Transverse colon (tissue), 4 donors: ENCODE results near the gene BMX. TPM values are rescaled to one million over a fixed set of nuclear protein-coding genes. Genes with fewer than 3 reads are reported as not detected.

Experiments
- DNase-seq: peaks from one replicate; pipeline ENCODE4 v3.0.0-alpha.2; 2019
- H3K27ac ChIP-seq, 4 donors: fragments of 200-600 bp; sonication (generic); 2 replicates each; pipeline ENCODE4 v1.5.1; 2016 to 2018; ENCODE audit warnings: inconsistent platforms in 4 of 4
- H3K27me3 ChIP-seq: fragments of 200-600 bp; sonication (generic); 2 replicates; pipeline ENCODE4 v1.5.1; 2017; ENCODE audit warnings: inconsistent platforms
- H3K36me3 ChIP-seq, 4 donors: fragments of 200-600 bp; sonication (generic); 2 replicates each; pipeline ENCODE4 v1.5.1; 2017 to 2019; ENCODE audit warnings: inconsistent platforms in 4 of 4
- H3K4me1 ChIP-seq, 4 donors: fragments of 200-600 bp; sonication (generic); 2 replicates each; pipeline ENCODE4 v1.5.1; 2017 to 2020; ENCODE audit warnings: inconsistent platforms in 4 of 4
- H3K4me3 ChIP-seq, 4 donors: fragments of 200-600 bp; sonication (generic); 1 replicate in 1 of 4; 2 replicates in 3 of 4; pipeline versions ENCODE4 v1.5.1 to v1.6.1; 2017 to 2019; ENCODE audit warnings: inconsistent platforms in 4 of 4
- H3K9me3 ChIP-seq, 2 donors: fragments of 200-600 bp; sonication (generic); 2 replicates each; pipeline ENCODE4 v1.5.1; 2017 to 2019; ENCODE audit warnings: inconsistent platforms in 2 of 2
- CTCF ChIP-seq, 5 experiments: fragments of 200-600 bp in 3 of 5; fragments of 450-650 bp in 2 of 5; sonication (generic) in 3 of 5; IDR thresholded peaks; 1 replicate in 2 of 5; 2 replicates in 3 of 5; pipeline ENCODE4 v1.5.1; 2016 to 2017; ENCODE audit warnings: antibody characterized with exemption in 5 of 5, inconsistent platforms in 3 of 5, mild to moderate bottlenecking in 2 of 5, moderate library complexity in 1 of 5
- EP300 ChIP-seq: sonication (generic); formaldehyde crosslinking; IDR thresholded peaks from one replicate; pipeline ENCODE4 v1.6.1; 2017; ENCODE audit warnings: antibody characterized with exemption, low read depth
- POLR2A ChIP-seq: fragments of 450-650 bp; IDR thresholded peaks from one replicate; pipeline ENCODE4 v1.6.1; 2016; ENCODE audit warnings: antibody characterized with exemption, mild to moderate bottlenecking, moderate library complexity
- POLR2AphosphoS5 ChIP-seq, 3 donors: sonication (generic); formaldehyde crosslinking; IDR thresholded peaks; one replicate each; pipeline ENCODE4 v1.6.1; 2016; ENCODE audit warnings: antibody characterized with exemption in 3 of 3
- WGBS, 2 donors: methylation state at CpG; one replicate each; pipeline ENCODE4 v1.1.5; 2018; ENCODE audit warnings: low coverage in 1 of 2; 5-methylcytosine and 5-hydroxymethylcytosine counted together
- in situ Hi-C, 4 donors: fragments of 200-750 bp; cut with MboI; loops; one replicate each; pipeline versions ENCODE4 v1.15.0 to v1.15.1; 2017; ENCODE audit warnings: low sequenced_read_pairs in 3 of 4, low pct_ligation_motif_present in 1 of 4, low pct_unique_long_range_greater_than_20kb in 1 of 4
- intact Hi-C: fragments of 100-400 bp; cut with DNase I; formaldehyde crosslinking; loops from one replicate; pipeline ENCODE4 v1.15.1; 2023; ENCODE audit warnings: low total_unique reads
- total RNA-seq, 4 donors: library from RNA; depleted of rRNA; stranded (reverse); fragments of >200 nt; gene quantifications; one replicate each; pipeline ENCODE4 v1.1.0, GENCODE V29; 2016

BMX gene
- total RNA-seq, 4 donors from 2014 or later, result 1.1 to 5.9 (median 3.4) TPM

- no peak for TF ChIP-seq POLR2AphosphoS5 (IDR thresholded peaks at IDR 0.05)
- Histone ChIP-seq H3K27me3 (no peaks in the 10 kb centered on the region), H3K9me3 (no peaks in the 10 kb centered on the region), H3K27ac (no peak overlapping the region), H3K36me3 (no peaks in the 10 kb centered on the region), H3K4me3 (no peak overlapping the region), H3K4me1 (no peaks in the 10 kb centered on the region)
- no peak for DNase-seq
- in situ Hi-C loops (loop anchor here in 1 of 4 donors (25.0 kb wide), 1 partner anchor 88 kb away; the partner anchor contains the start of gene CLTRN), intact Hi-C loops (no loop called here)
- WGBS, 2 donors, result 41% methylated on average over 2 of the region's 2 CpGs; no CpG with 5 or more reads in 1 of the 2 donors
These were observed 73.4 kb downstream of the BMX start for GRCh38 chrX:15574017-15574416.

GRCh38 chrX:15576019-15576418 is 75.4 kb downstream of the BMX start:
- no peak overlapping the region for H3K4me3 ChIP-seq
- WGBS, 2 donors, result 7 to 40% methylated on average over 1 of the region's 1 CpG
- H3K27ac ChIP-seq, result no peak overlapping the region
- in situ Hi-C loops (no loop called here), intact Hi-C loops (no loop called here)
- H3K4me1 ChIP-seq, result peaks cover 0 to 3% (median 0%) of the 10 kb centered on the region in 4 donors
- no peaks in the 10 kb centered on the region for H3K36me3 ChIP-seq
- TF ChIP-seq EP300 (no peak), POLR2A (no peak), CTCF (IDR thresholded peaks at IDR 0.05) (no peak), POLR2AphosphoS5 (IDR thresholded peaks at IDR 0.05) (no peak)
- H3K9me3 ChIP-seq, result no peaks in the 10 kb centered on the region
- H3K27me3 ChIP-seq, result no peaks in the 10 kb centered on the region
- DNase-seq, result no peak

- in situ Hi-C loops (no loop called here), intact Hi-C loops (no loop called here)
- 46 to 59% methylated on average over 3 to 5 of the region's 5 CpGs for WGBS, 2 donors
- Histone ChIP-seq H3K9me3 (no peaks in the 10 kb centered on the region), H3K4me3 (no peak overlapping the region), H3K27me3 (no peaks in the 10 kb centered on the region), H3K36me3 (no peaks in the 10 kb centered on the region), H3K4me1 (peaks cover 0 to 3% (median 0%) of the 10 kb centered on the region in 4 donors), H3K27ac (peak overlapping the region; percentile 28 to 56 (median 49))
- DNase-seq, result no peak
- TF ChIP-seq EP300, result no peak
- TF ChIP-seq CTCF (IDR thresholded peaks at IDR 0.05), result no peak
- no peak for TF ChIP-seq POLR2AphosphoS5 (IDR thresholded peaks at IDR 0.05)
- TF ChIP-seq POLR2A, result no peak
These were observed 79.5 kb downstream of the BMX start for GRCh38 chrX:15579778-15580747.

GRCh38 chrX:15594371-15594770 is 93.8 kb downstream of the BMX start:
- WGBS, 2 donors, result 63% methylated on average over 2 of the region's 2 CpGs; no CpG with 5 or more reads in 1 of the 2 donors
- Histone ChIP-seq H3K4me3 (no peak overlapping the region), H3K9me3 (no peaks in the 10 kb centered on the region), H3K36me3 (no peaks in the 10 kb centered on the region), H3K27me3 (no peaks in the 10 kb centered on the region), H3K4me1 (no peaks in the 10 kb centered on the region), H3K27ac (no peak overlapping the region)
- no peak for TF ChIP-seq CTCF (IDR thresholded peaks at IDR 0.05)
- no peak for TF ChIP-seq POLR2AphosphoS5 (IDR thresholded peaks at IDR 0.05)
- intact Hi-C loops (no loop called here), in situ Hi-C loops (no loop called here)
- no peak for DNase-seq
